ENCODE measurements around the gene CCNQ. TPM values are rescaled to one million over a fixed set of nuclear protein-coding genes. Genes with fewer than 3 reads are reported as not detected.

CCNQ gene
- total and polyA plus RNA-seq, 2 donors (not counting 3 experiments of a cell fraction or from before 2014, with no cell fraction given), result 21.3 to 37.0 TPM

DNA sequence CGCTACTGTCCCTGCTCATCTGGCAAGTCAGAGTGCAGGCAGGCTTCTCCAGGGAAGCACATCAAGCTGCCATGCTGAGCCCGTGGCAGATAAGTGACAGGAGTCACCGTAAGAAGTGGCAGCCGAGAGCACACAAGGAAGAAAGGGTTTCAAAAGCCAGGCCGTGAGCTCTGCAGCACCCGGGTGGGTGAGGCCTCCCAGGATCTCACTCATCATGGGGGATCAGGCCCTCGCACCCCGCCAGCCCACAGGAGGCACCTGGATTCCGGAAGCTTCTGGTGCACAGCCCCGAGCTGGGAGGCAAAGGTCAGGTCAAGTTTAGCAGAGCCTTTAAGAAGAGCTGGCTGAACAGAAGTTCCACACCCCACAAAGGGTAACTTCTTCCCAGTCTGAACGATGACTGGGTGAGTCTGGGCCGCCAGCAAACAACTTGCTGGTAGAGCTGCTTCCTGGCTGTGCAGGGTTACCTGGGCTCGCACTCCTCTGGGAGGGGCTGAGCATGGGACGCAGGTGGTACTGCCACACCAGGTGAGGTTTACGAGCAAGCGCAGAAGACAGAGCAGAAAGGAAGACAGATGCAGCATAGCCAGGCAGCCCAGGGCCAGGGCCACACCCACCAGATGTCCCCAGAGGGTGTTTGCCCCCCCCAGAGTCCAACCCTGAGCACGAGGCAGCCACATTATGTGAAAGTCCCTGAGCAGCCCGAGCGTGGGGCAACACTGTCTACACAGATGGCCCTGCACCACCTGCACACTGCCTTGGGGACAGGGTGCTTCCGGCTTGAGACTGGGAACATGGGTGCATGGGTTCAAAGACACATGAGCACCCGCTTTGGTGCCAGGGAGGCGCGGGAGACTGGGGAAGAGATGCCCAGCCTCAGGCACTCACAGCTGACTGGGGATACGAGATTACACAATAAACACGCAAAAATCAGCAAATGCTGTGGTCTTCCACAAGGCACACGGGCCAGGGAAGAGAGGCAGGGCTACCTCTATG, 7.7 kb downstream of the CCNQ start:
- Histone ChIP-seq H3K9ac (replicated peaks; ENCODE audit: extremely low read depth, insufficient read depth, low read length) (no peak overlapping the region), H3K4me1 (ENCODE audit: control insufficient read depth, extremely low read depth, insufficient read depth, low read length) (no peaks in the 10 kb centered on the region), H3K4me3 (replicated peaks in 1 of 3; ENCODE audit: insufficient read depth in 1 of 3, low read depth in 1 of 3, low read length in 3 of 3) (no peak overlapping the region), H3K27ac (ENCODE audit: insufficient read depth, low read depth, low read length) (no peak overlapping the region), H3K36me3 (ENCODE audit: control insufficient read depth in 2 of 2, extremely low read depth in 1 of 2, insufficient read depth in 2 of 2, low read length in 2 of 2) (peaks cover 3 to 15% of the 10 kb centered on the region in 2 experiments), H3K9me1 (replicated peaks; ENCODE audit: control insufficient read depth, extremely low read depth, insufficient read depth, low read length) (no peaks in the 10 kb centered on the region), H2AFZ (ENCODE audit: low read depth, low read length) (no peak overlapping the region), H3K4me2 (ENCODE audit: insufficient read depth, low read length) (no peak overlapping the region), H4K20me1 (replicated peaks; ENCODE audit: control insufficient read depth, extremely low read depth, insufficient read depth, low read length) (no peaks in the 10 kb centered on the region), H3K27me3 (ENCODE audit: control insufficient read depth in 2 of 2, insufficient read depth in 2 of 2, low read length in 2 of 2) (no peaks in the 10 kb centered on the region), H3K79me2 (ENCODE audit: control insufficient read depth, insufficient read depth, low read length) (no peaks in the 10 kb centered on the region), H3K9me3 (replicated peaks; ENCODE audit: control insufficient read depth, insufficient read depth, low read length) (no peaks in the 10 kb centered on the region)
- dilution Hi-C loops (cut with MboI; ENCODE audit: extremely low pct_ligation_motif_present, low sequenced_read_pairs) (no loop called here), intact Hi-C loops (cut with micrococcal nuclease) (no loop called here)
- no TSS peak for BruUV-seq (replicated peaks)
- POLR2A ChIA-PET, result no interaction called here
- CTCF ChIA-PET, result no interaction called here
- DNase-seq (ENCODE audit: low read depth, low spot score) (no peak), FAIRE-seq (no peak)
- TF ChIP-seq JUN (IDR thresholded peaks at IDR 0.05; ENCODE audit: borderline replicate concordance, insufficient read depth, insufficient read length, low read depth), result no peak
- TF ChIP-seq, protein P1, sequence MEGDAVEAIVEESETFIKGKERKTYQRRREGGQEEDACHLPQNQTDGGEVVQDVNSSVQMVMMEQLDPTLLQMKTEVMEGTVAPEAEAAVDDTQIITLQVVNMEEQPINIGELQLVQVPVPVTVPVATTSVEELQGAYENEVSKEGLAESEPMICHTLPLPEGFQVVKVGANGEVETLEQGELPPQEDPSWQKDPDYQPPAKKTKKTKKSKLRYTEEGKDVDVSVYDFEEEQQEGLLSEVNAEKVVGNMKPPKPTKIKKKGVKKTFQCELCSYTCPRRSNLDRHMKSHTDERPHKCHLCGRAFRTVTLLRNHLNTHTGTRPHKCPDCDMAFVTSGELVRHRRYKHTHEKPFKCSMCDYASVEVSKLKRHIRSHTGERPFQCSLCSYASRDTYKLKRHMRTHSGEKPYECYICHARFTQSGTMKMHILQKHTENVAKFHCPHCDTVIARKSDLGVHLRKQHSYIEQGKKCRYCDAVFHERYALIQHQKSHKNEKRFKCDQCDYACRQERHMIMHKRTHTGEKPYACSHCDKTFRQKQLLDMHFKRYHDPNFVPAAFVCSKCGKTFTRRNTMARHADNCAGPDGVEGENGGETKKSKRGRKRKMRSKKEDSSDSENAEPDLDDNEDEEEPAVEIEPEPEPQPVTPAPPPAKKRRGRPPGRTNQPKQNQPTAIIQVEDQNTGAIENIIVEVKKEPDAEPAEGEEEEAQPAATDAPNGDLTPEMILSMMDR (IDR thresholded peaks at IDR 0.05; ENCODE audit: extremely low read depth in 1 of 2, insufficient read depth in 1 of 2, low read depth in 1 of 2, low read length in 2 of 2), result no peak
- TF ChIP-seq, protein P2, sequence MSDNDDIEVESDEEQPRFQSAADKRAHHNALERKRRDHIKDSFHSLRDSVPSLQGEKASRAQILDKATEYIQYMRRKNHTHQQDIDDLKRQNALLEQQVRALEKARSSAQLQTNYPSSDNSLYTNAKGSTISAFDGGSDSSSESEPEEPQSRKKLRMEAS (IDR thresholded peaks at IDR 0.05; ENCODE audit: insufficient read depth, insufficient read length), result no peak
- TF ChIP-seq FOS (IDR thresholded peaks at IDR 0.05; ENCODE audit: borderline replicate concordance, insufficient read depth, low read length), result no peak
- no peak for TF ChIP-seq MYC (IDR thresholded peaks at IDR 0.05; ENCODE audit: low read depth, low read length)
- TF ChIP-seq GATA2 (IDR thresholded peaks at IDR 0.05; ENCODE audit: insufficient read depth, insufficient read length, low read depth, low read length), result no peak
- no peak for TF ChIP-seq POLR2AphosphoS5 (IDR thresholded peaks at IDR 0.05; ENCODE audit: insufficient read depth, low read depth, low read length)
- no peak for TF ChIP-seq EZH2 (IDR thresholded peaks at IDR 0.05; ENCODE audit: borderline replicate concordance, low read depth, low read length, severe bottlenecking)
- TF ChIP-seq POLR2A (IDR thresholded peaks at IDR 0.05; ENCODE audit: low read depth, low read length), result no peak
